Measurements from ENCODE around the gene INO80.

The INO80 gene

GRCh38 chr15:41001524-41002214 lies 114.4 kb downstream of the INO80 start:
- DNase-seq (ENCODE audit: low read depth, low spot score) = no peak

- DNase-seq (ENCODE audit: low read depth, low spot score) = no peak
Observed at GRCh38 chr15:40999190-40999589, 116.9 kb downstream of the INO80 start.

- DNase-seq (ENCODE audit: low read depth, low spot score) = no peak
Observed at GRCh38 chr15:40995656-40996055, 120.4 kb downstream of the INO80 start.

GRCh38 chr15:40992825-40993224 lies 123.3 kb downstream of the INO80 start:
- DNase-seq (ENCODE audit: low read depth, low spot score) = no peak

- DNase-seq (ENCODE audit: low read depth, low spot score) = no peak
Observed at GRCh38 chr15:40992241-40992741, 123.8 kb downstream of the INO80 start.

GRCh38 chr15:40991355-40991754 lies 124.7 kb downstream of the INO80 start:
- DNase-seq (ENCODE audit: low read depth, low spot score) = no peak

GRCh38 chr15:40990789-40991188 lies 125.3 kb downstream of the INO80 start:
- DNase-seq (ENCODE audit: low read depth, low spot score) = no peak

- DNase-seq (ENCODE audit: low read depth, low spot score) = no peak
Observed at GRCh38 chr15:40990080-40990479, 126.0 kb downstream of the INO80 start.

GRCh38 chr15:40988156-40988555 lies 127.9 kb downstream of the INO80 start:
- DNase-seq (ENCODE audit: low read depth, low spot score) = no peak

- no peak for DNase-seq (ENCODE audit: low read depth, low spot score)
Observed at GRCh38 chr15:40986820-40987219, 129.3 kb downstream of the INO80 start.

GRCh38 chr15:40985541-40986330 lies 130.3 kb downstream of the INO80 start:
- DNase-seq (ENCODE audit: low read depth, low spot score) = no peak

GRCh38 chr15:40984964-40985363 lies 131.1 kb downstream of the INO80 start:
- no peak for DNase-seq (ENCODE audit: low read depth, low spot score)

GRCh38 chr15:40984406-40984805 lies 131.7 kb downstream of the INO80 start:
- no peak for DNase-seq (ENCODE audit: low read depth, low spot score)

GRCh38 chr15:40982855-40983254 lies 133.2 kb downstream of the INO80 start:
- DNase-seq (ENCODE audit: low read depth, low spot score) = no peak

- no peak for DNase-seq (ENCODE audit: low read depth, low spot score)
Observed at GRCh38 chr15:40981186-40981585, 134.9 kb downstream of the INO80 start.

- no peak for DNase-seq (ENCODE audit: low read depth, low spot score)
Observed at GRCh38 chr15:40978562-40978961, 137.5 kb downstream of the INO80 start.

GRCh38 chr15:40978141-40978540 lies 137.9 kb downstream of the INO80 start:
- DNase-seq (ENCODE audit: low read depth, low spot score) = no peak

- no peak for DNase-seq (ENCODE audit: low read depth, low spot score)
Observed at GRCh38 chr15:40976819-40977218, 139.3 kb downstream of the INO80 start.

- no peak for DNase-seq (ENCODE audit: low read depth, low spot score)
Observed at GRCh38 chr15:40974879-40975278, 141.2 kb downstream of the INO80 start.

GRCh38 chr15:40969363-40969762 lies 146.7 kb downstream of the INO80 start:
- DNase-seq (ENCODE audit: low read depth, low spot score) = no peak

GRCh38 chr15:40968290-40969085 lies 147.6 kb downstream of the INO80 start:
- no peak for DNase-seq (ENCODE audit: low read depth, low spot score)

GRCh38 chr15:40964634-40965033 lies 151.4 kb downstream of the INO80 start:
- no peak for DNase-seq (ENCODE audit: low read depth, low spot score)
